NCI-H748 (cell line): ENCODE data around the gene ZMYND8.
A peak's percentile ranks its signal among the peaks of the same experiment; 100 is the strongest.
"Not testable (repeated sequence)": the region's sequence is repeated elsewhere in the genome, so short reads cannot be mapped to it uniquely, and the experiment has no call there.

Source experiments
- DNase-seq: peaks from one replicate; lab custom pipeline; 2025; ENCODE audit not compliant: unreplicated experiment; lab: John Stamatoyannopoulos, UW

Gene ZMYND8

GRCh38 chr20:47188540-47188939, 168.0 kb downstream of the ZMYND8 start:
- DNase-seq: no peak

GRCh38 chr20:47187450-47188195, 168.9 kb downstream of the ZMYND8 start:
- no peak for DNase-seq

- no peak for DNase-seq
Observed at GRCh38 chr20:47183367-47183766, 173.1 kb downstream of the ZMYND8 start.

- peak; percentile 6 for DNase-seq
Observed at GRCh38 chr20:47181056-47181862, 175.2 kb downstream of the ZMYND8 start.

GRCh38 chr20:47179267-47179666, 177.2 kb downstream of the ZMYND8 start:
- DNase-seq: no peak

GRCh38 chr20:47178851-47179250, 177.6 kb downstream of the ZMYND8 start:
- no peak for DNase-seq

- no peak for DNase-seq
Observed at GRCh38 chr20:47178277-47178676, 178.2 kb downstream of the ZMYND8 start.

- DNase-seq: not testable (repeated sequence)
Observed at GRCh38 chr20:47176217-47176616, 180.3 kb downstream of the ZMYND8 start.

- DNase-seq: no peak
Observed at GRCh38 chr20:47175493-47175892, 181.0 kb downstream of the ZMYND8 start.

GRCh38 chr20:47174456-47175243, 181.8 kb downstream of the ZMYND8 start:
- no peak for DNase-seq

- DNase-seq: no peak
Observed at GRCh38 chr20:47173596-47174216, 182.8 kb downstream of the ZMYND8 start.

- DNase-seq: no peak
Observed at GRCh38 chr20:47172579-47172978, 183.9 kb downstream of the ZMYND8 start.

- no peak for DNase-seq
Observed at GRCh38 chr20:47167846-47168245, 188.7 kb downstream of the ZMYND8 start.

GRCh38 chr20:47165376-47165865, 191.1 kb downstream of the ZMYND8 start:
- DNase-seq: no peak

- no peak for DNase-seq
Observed at GRCh38 chr20:47164140-47164539, 192.4 kb downstream of the ZMYND8 start.

- no peak for DNase-seq
Observed at GRCh38 chr20:47161411-47161810, 195.1 kb downstream of the ZMYND8 start.

- DNase-seq: no peak
Observed at GRCh38 chr20:47160992-47161391, 195.5 kb downstream of the ZMYND8 start.

- DNase-seq: no peak
Observed at GRCh38 chr20:47160240-47160639, 196.3 kb downstream of the ZMYND8 start.
